Fibroblast of skin of right biceps (primary cell): ENCODE results near the gene U2AF2.

Experiments used
- DNase-seq: peaks from one replicate; pipeline ENCODE4 v3.0.0-alpha.2; 2013

Gene U2AF2

GRCh38 chr19:55622242-55622969, 32.4 kb upstream of the U2AF2 start:
- DNase-seq, result no peak

- DNase-seq, result no peak
Measured at GRCh38 chr19:55623130-55623529, 31.7 kb upstream of the U2AF2 start.

- DNase-seq, result no peak
Measured at GRCh38 chr19:55623561-55623960, 31.3 kb upstream of the U2AF2 start.

- peak; percentile 91 for DNase-seq
Measured at GRCh38 chr19:55624109-55625003, 30.5 kb upstream of the U2AF2 start, which contains the start of gene ZNF784. TSS of gene ZNF784 (minus strand) at chr19:55624566. CDS start at chr19:55624561, 5 bp downstream.

- DNase-seq, result no peak
Measured at GRCh38 chr19:55625004-55625326, 29.9 kb upstream of the U2AF2 start.

GRCh38 chr19:55626350-55626749, 28.5 kb upstream of the U2AF2 start:
- DNase-seq, result no peak

- DNase-seq, result peak; percentile 88
Measured at GRCh38 chr19:55632463-55632834, 22.4 kb upstream of the U2AF2 start.

GRCh38 chr19:55633861-55634260, 21.0 kb upstream of the U2AF2 start:
- DNase-seq, result no peak

GRCh38 chr19:55635334-55635717, 19.5 kb upstream of the U2AF2 start:
- no peak for DNase-seq

- DNase-seq, result no peak
Measured at GRCh38 chr19:55635856-55636440, 18.9 kb upstream of the U2AF2 start.

GRCh38 chr19:55636723-55637122, 18.1 kb upstream of the U2AF2 start:
- DNase-seq, result no peak

- no peak for DNase-seq
Measured at GRCh38 chr19:55637534-55637933, 17.3 kb upstream of the U2AF2 start.

- DNase-seq, result peak; percentile 51
Measured at GRCh38 chr19:55638864-55639359, 15.9 kb upstream of the U2AF2 start.

GRCh38 chr19:55640043-55640576, 14.7 kb upstream of the U2AF2 start:
- peak; percentile 79 for DNase-seq

- DNase-seq, result peak; percentile 85
Measured at GRCh38 chr19:55640577-55641425, 14.0 kb upstream of the U2AF2 start, which contains the start of gene ZNF580. TSS of gene ZNF580 (plus strand) at chr19:55641002. CDS start at chr19:55642509, 1,507 bp downstream.

- DNase-seq, result no peak
Measured at GRCh38 chr19:55641426-55642152, 13.2 kb upstream of the U2AF2 start.

- no peak for DNase-seq
Measured at GRCh38 chr19:55642153-55643002, 12.5 kb upstream of the U2AF2 start.

- DNase-seq, result peak; percentile 74
Measured at GRCh38 chr19:55643003-55643886, 11.6 kb upstream of the U2AF2 start, which contains the start of gene ZNF581. TSS of gene ZNF581 (plus strand) at chr19:55643649. CDS start at chr19:55644572, 923 bp downstream.

GRCh38 chr19:55643887-55644176, 11.0 kb upstream of the U2AF2 start:
- no peak for DNase-seq
